Measurements from ENCODE around the gene TMEM222. TPM values are rescaled to one million over a fixed set of nuclear protein-coding genes. Genes with fewer than 3 reads are reported as not detected.
"Not testable (repeated sequence)": the region's sequence is repeated elsewhere in the genome, so short reads cannot be mapped to it uniquely, and the experiment has no call there.

The TMEM222 gene
- total RNA-seq, 2 donors from 2014 or later, result 41.9 to 61.3 TPM

DNA sequence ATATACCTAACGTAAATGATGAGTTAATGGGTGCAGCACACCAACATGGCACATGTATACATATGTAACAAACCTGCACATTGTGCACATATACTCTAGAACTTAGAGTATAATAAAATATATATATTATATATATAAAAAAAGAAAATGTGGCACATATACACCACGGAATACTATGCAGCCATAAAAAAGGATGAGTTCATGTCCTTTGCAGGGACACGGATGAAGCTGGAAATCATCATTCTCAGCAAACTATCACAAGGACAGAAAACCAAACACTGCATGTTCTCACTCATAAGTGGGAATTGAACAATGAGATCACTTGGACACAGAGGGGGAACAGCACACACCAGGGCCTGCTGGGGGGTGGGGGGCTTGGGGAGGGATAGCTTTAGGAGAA lies 62.8 kb downstream of the TMEM222 start:
- DNase-seq; ATAC-seq (replicated peaks in 1 of 2); H3K27ac Mint-ChIP-seq; H3K9me3 Mint-ChIP-seq; H3K4me1 Mint-ChIP-seq (ENCODE audit: low read depth); H3K36me3 Mint-ChIP-seq (ENCODE audit: insufficient read depth in 2 of 2); H3K4me3 Mint-ChIP-seq: not testable (repeated sequence)
- H3K27me3 Mint-ChIP-seq (ENCODE audit: low read depth), result peaks cover 10% of the 10 kb centered on the region

Other genes starting within 250 kb of the TMEM222 start
- gene SLC9A1, start 167.0 kb upstream of the TMEM222 start, total RNA-seq, result 10 to 100 TPM; 25.5 to 28.2 TPM
- 10 to 100 TPM; 41.6 to 42.5 TPM for gene WDTC1, start 87.5 kb upstream of the TMEM222 start, total RNA-seq
- gene SYTL1, start 19.9 kb downstream of the TMEM222 start, total RNA-seq, result 10 to 100 TPM; 73.1 to 89.9 TPM
- gene MAP3K6, start 44.8 kb downstream of the TMEM222 start, total RNA-seq, result 10 to 100 TPM in 1 of 2 donors, 1 to 10 TPM in 1; 8.3 to 10.4 TPM
- not detected for gene FCN3, start 52.7 kb downstream of the TMEM222 start, total RNA-seq
- not detected for gene CD164L2, start 61.2 kb downstream of the TMEM222 start, total RNA-seq
- gene GPR3, start 70.5 kb downstream of the TMEM222 start, total RNA-seq, result under 1 TPM; 0.81 to 0.91 TPM
- gene WASF2, start 168.0 kb downstream of the TMEM222 start, total RNA-seq, result 100 to 1,000 TPM; 146 to 197 TPM

Measured in activated T-cell treated with anti-CD3 and anti-CD28 coated beads, Interleukin-2, amount 50 U/mL, for 72 hours (primary cell).